Uterus (tissue), 4 donors: Measurements from ENCODE around the gene RAB11FIP5. TPM values are rescaled to one million over a fixed set of nuclear protein-coding genes. Genes with fewer than 3 reads are reported as not detected.

Experiments
- DNase-seq, 2 donors: peaks; one replicate each; pipeline ENCODE4 v3.0.0-alpha.2; 2019 to 2020
- H3K27ac ChIP-seq, 2 donors: fragments of 200-600 bp; sonication (generic); 1 replicate in 1 of 2; 2 replicates in 1 of 2; pipeline ENCODE4 v1.5.1; 2016 to 2018
- H3K27me3 ChIP-seq, 2 donors: fragments of 200-600 bp; sonication (generic); one replicate each; pipeline ENCODE4 v1.5.1; 2018 to 2019; ENCODE audit warnings: control low read depth in 1 of 2
- H3K36me3 ChIP-seq, 2 donors: fragments of 200-600 bp; sonication (generic); one replicate each; pipeline ENCODE4 v1.5.1; 2019; ENCODE audit warnings: control low read depth in 1 of 2
- H3K4me1 ChIP-seq, 2 donors: fragments of 200-600 bp; sonication (generic); one replicate each; pipeline ENCODE4 v1.5.1; 2018 to 2019; ENCODE audit warnings: control low read depth in 1 of 2
- H3K4me3 ChIP-seq, 2 donors: fragments of 200-600 bp; sonication (generic); 1 replicate in 1 of 2; 2 replicates in 1 of 2; pipeline ENCODE4 v1.5.1; 2018 to 2019; ENCODE audit warnings: mild to moderate bottlenecking in 1 of 2
- H3K9me3 ChIP-seq, 2 donors: fragments of 200-600 bp; sonication (generic); one replicate each; pipeline ENCODE4 v1.5.1; 2019; ENCODE audit warnings: control low read depth in 1 of 2
- CTCF ChIP-seq, 4 experiments: fragments of 200-600 bp in 2 of 4; fragments of 450-650 bp in 2 of 4; sonication (generic) in 2 of 4; IDR thresholded peaks; one replicate each; pipeline ENCODE4 v1.5.1; 2016 to 2019; ENCODE audit warnings: antibody characterized with exemption in 4 of 4, mild to moderate bottlenecking in 2 of 4, moderate library complexity in 1 of 4
- POLR2A ChIP-seq, 2 donors: fragments of 450-650 bp; IDR thresholded peaks; one replicate each; pipeline ENCODE4 v1.6.1; 2016; ENCODE audit warnings: antibody characterized with exemption in 2 of 2, mild to moderate bottlenecking in 1 of 2, moderate library complexity in 1 of 2
- intact Hi-C: fragments of 100-400 bp; cut with DNase I; formaldehyde crosslinking; loops from one replicate; pipeline ENCODE4 v1.15.1; 2023; ENCODE audit warnings: low total_unique reads
- total RNA-seq, 4 donors: library from RNA; depleted of rRNA in 3 of 4; stranded (reverse); fragments of >200 nt in 3 of 4; gene quantifications; one replicate each; pipeline versions ENCODE4 v1.1.0 to v1.2.4, GENCODE V29; 2014 to 2023
- donor health status: DM: yes; HTN: yes; CAD: no.

The RAB11FIP5 gene
- total RNA-seq, result 10 to 100 TPM; 22.4 to 45.7 (median 31.7) TPM

DNA sequence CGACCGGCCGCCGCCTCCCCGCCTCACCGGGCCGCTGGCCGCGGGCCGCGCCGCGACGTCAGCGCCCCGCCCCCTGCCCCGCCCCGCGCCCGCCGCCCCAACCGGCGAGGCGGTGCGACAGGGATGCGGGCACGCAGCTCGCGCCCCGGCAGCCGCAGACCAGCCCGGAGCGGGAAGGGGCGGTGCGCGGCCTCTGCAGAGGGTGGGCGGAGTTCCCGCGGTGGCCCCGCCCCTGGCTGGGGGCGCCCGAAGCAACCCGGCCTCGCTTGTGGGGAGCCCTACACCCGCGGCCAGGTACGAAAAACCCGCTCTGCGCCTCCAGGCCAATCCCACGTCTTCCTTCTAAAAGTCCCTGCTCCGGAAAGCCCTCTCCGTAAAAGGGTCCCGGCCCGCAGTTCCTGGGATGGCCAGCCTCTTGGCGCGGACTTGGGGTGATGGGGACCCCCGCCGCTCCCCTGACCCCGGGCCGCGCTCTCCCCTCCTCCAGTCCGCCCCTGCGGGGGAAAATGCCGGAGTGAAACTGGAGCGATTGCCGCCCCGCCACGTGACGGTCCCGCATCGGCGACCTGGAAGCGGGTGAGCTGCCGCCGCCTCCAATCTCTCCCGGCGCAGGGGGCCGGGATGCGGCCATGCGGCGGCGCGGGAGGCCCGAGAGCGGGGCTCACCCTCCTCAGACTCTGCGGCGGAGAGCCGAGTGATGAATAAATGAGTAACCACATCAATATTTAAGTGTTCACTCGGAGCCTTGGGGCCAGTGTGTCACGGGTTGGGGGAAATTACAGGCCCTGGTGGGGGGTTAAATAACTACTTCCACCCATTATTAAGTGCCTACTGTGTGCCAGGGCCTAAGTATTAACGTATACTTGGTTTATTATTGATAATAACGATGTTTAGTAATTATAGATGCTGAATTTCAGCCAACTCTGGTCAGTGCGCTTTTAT, at the start of gene RAB11FIP5:
Gene RAB11FIP5, minus strand, starts transcription at position 36 of the 942 bp plus-strand sequence. CDS start 171 bp downstream, outside the sequence.
- H3K27ac ChIP-seq, result peak within 1 kb of the TSS; percentile 89 to 96
- H3K36me3 ChIP-seq, result no peaks in the 10 kb centered on the region
- peaks cover 4 to 13% of the 10 kb centered on the region in 2 donors for H3K4me1 ChIP-seq
- intact Hi-C loops, result no loop called here
- DNase-seq, result peak; percentile 78 to 86
- peak within 1 kb of the TSS; percentile 58 to 96 for H3K4me3 ChIP-seq
- H3K9me3 ChIP-seq, result no peaks in the 10 kb centered on the region
- no peaks in the 10 kb centered on the region for H3K27me3 ChIP-seq
- TF ChIP-seq POLR2A (IDR thresholded peaks at IDR 0.05), result peak in 1 of 2 donors; percentile 53
- TF ChIP-seq CTCF (IDR thresholded peaks at IDR 0.05), result peak in 1 of 4 experiments; percentile 10

- H3K9me3 ChIP-seq, result no peaks in the 10 kb centered on the region
- no peaks in the 10 kb centered on the region for H3K36me3 ChIP-seq
- H3K27me3 ChIP-seq, result no peaks in the 10 kb centered on the region
- no peak overlapping the region for H3K27ac ChIP-seq
- intact Hi-C loops, result no loop called here
- no peaks in the 10 kb centered on the region for H3K4me1 ChIP-seq
- TF ChIP-seq CTCF (IDR thresholded peaks at IDR 0.05) (peak; percentile 52 to 81 (median 62)), POLR2A (IDR thresholded peaks at IDR 0.05) (no peak)
- DNase-seq, result peak; percentile 34 to 36
- no peak overlapping the region for H3K4me3 ChIP-seq
These were observed 43.9 kb upstream of the RAB11FIP5 start for GRCh38 chr2:73156539-73157124.

DNA sequence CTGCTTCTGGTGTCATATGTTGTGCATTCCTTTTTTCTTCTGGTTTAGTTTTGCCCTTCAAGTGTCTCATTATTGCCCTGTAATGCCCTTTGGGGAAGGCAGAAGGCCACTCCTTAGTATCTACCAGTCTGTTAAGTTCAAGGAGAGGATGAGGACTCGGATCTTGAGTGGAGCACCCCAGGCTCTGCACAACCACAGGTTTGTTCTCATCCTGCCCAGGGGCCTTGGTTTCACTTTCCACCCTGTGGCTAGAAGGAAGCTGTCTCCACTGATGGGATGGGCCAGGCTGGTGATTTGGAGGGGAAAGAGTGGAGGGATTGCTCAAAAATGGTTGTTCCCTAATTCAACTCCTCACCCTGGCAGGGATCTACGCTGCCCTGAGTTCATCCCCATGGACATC, 30.2 kb upstream of the RAB11FIP5 start:
- DNase-seq, result no peak
- H3K36me3 ChIP-seq, result no peaks in the 10 kb centered on the region
- H3K4me3 ChIP-seq, result no peak overlapping the region
- no peaks in the 10 kb centered on the region for H3K4me1 ChIP-seq
- no peaks in the 10 kb centered on the region for H3K27me3 ChIP-seq
- H3K9me3 ChIP-seq, result no peaks in the 10 kb centered on the region
- TF ChIP-seq CTCF (IDR thresholded peaks at IDR 0.05) (no peak), POLR2A (IDR thresholded peaks at IDR 0.05) (no peak)
- intact Hi-C loops, result no loop called here
- H3K27ac ChIP-seq, result no peak overlapping the region

DNA sequence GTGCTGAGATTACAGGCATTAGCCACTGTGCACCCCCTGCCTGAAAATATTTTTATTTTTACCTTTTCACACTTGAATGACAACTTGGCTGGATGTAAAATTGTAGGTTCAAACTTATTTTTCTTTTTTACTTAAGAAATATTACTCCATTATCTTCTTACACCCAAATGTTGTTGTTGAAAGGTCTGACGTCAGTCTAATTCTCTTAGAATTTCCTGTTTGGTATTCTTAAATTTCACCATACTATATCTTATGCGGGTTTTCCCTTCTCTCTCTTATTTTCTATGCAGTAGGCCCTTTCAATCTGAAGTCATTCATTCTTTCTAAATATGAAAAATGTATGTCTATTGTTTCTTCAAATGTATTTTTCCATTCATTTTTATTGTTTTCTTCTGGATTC, 29.1 kb upstream of the RAB11FIP5 start:
- intact Hi-C loops, result no loop called here
- no peaks in the 10 kb centered on the region for H3K4me1 ChIP-seq
- no peak for TF ChIP-seq CTCF (IDR thresholded peaks at IDR 0.05)
- TF ChIP-seq POLR2A (IDR thresholded peaks at IDR 0.05), result no peak
- H3K27ac ChIP-seq, result no peak overlapping the region
- no peaks in the 10 kb centered on the region for H3K27me3 ChIP-seq
- no peaks in the 10 kb centered on the region for H3K9me3 ChIP-seq
- H3K36me3 ChIP-seq, result no peaks in the 10 kb centered on the region
- H3K4me3 ChIP-seq, result no peak overlapping the region
- DNase-seq, result no peak

GRCh38 chr2:73135236-73135635, 22.5 kb upstream of the RAB11FIP5 start:
- intact Hi-C loops, result no loop called here
- Histone ChIP-seq H3K4me3 (no peak overlapping the region), H3K9me3 (no peaks in the 10 kb centered on the region), H3K27ac (no peak overlapping the region), H3K4me1 (no peaks in the 10 kb centered on the region), H3K36me3 (no peaks in the 10 kb centered on the region), H3K27me3 (no peaks in the 10 kb centered on the region)
- DNase-seq, result no peak
- TF ChIP-seq POLR2A (IDR thresholded peaks at IDR 0.05) (no peak), CTCF (IDR thresholded peaks at IDR 0.05) (no peak)
